Renal cortical epithelial cell (primary cell): ENCODE data around the gene TBC1D8. TPM values are rescaled to one million over a fixed set of nuclear protein-coding genes. Genes with fewer than 3 reads are reported as not detected.

Experiments used
- total RNA-seq: library from RNA; depleted of rRNA; stranded (reverse); fragments of >200 nt; gene quantifications from 2 replicates; pipeline ENCODE4 v1.2.3, GENCODE V29; 2014

The TBC1D8 gene
- total RNA-seq, 1 donor from 2014 or later: 22.8 TPM

Other genes with a start within 250 kb of the TBC1D8 start
- gene RPL31, start 149.1 kb downstream of the TBC1D8 start, total RNA-seq: 1,039 and 1,289 TPM in 2 replicates
- 37.0 and 39.4 TPM in 2 replicates for gene CNOT11, start 101.5 kb upstream of the TBC1D8 start, total RNA-seq
- 81.3 and 82.4 TPM in 2 replicates for gene RNF149, start 157.3 kb upstream of the TBC1D8 start, total RNA-seq
- under 0.01 and 0.70 TPM in 2 replicates for gene CREG2, start 236.1 kb upstream of the TBC1D8 start, total RNA-seq